H1 (cell line): ENCODE data around the gene PACC1.

Experiments
- CHD2 ChIP-seq: IDR thresholded peaks from 2 replicates; pipeline ENCODE4 v1.6.1; 2012; ENCODE audit warnings: low read length, improper control_type of control experiment
- GABPA ChIP-seq: IDR thresholded peaks from 2 replicates; pipeline ENCODE4 v1.6.1; 2011; ENCODE audit warnings: mild to moderate bottlenecking, low read length, moderate library complexity, borderline replicate concordance; ENCODE audit not compliant: insufficient read depth
- HDAC2 ChIP-seq, 2 experiments: fragments of 300-600 bp in 1 of 2; sonication (generic) in 1 of 2; IDR thresholded peaks; 2 replicates each; pipeline ENCODE4 v1.6.1; 2011 to 2012; ENCODE audit warnings: low read depth in 2 of 2, low read length in 2 of 2, mild to moderate bottlenecking in 2 of 2, moderate library complexity in 2 of 2, borderline replicate concordance in 1 of 2, inconsistent platforms in 1 of 2
- MAX ChIP-seq: IDR thresholded peaks from 2 replicates; pipeline ENCODE4 v1.6.1; 2012; ENCODE audit warnings: inconsistent platforms
- ZNF274 ChIP-seq: IDR thresholded peaks from 2 replicates; pipeline ENCODE4 v1.7.0; 2012; ENCODE audit warnings: low read length, borderline replicate concordance; ENCODE audit errors: extremely low read depth

- TF ChIP-seq GABPA, result no peak
- TF ChIP-seq CHD2, result no peak
- TF ChIP-seq HDAC2 (IDR thresholded peaks at IDR 0.05; ENCODE audit: borderline replicate concordance in 1 of 2, low read depth in 2 of 2, low read length in 2 of 2), result no peak
- no peak for TF ChIP-seq MAX
- TF ChIP-seq ZNF274, result no peak
These were observed 47.8 kb downstream of the PACC1 start for GRCh38 chr1:212366901-212367300.
